Nephron (organoid): ENCODE measurements around the gene REN.

Experiments
- H3K27ac Mint-ChIP-seq, 3 experiments: 2 replicates each; pipeline ENCODE4 v1.8.0; 2020; ENCODE audit warnings: mixed read lengths in 3 of 3, mild to moderate bottlenecking in 2 of 3, moderate library complexity in 1 of 3
- H3K27me3 Mint-ChIP-seq: 2 replicates; pipeline ENCODE4 v1.8.0; 2021; ENCODE audit warnings: low read depth, mild to moderate bottlenecking, moderate library complexity, mixed read lengths
- H3K36me3 Mint-ChIP-seq: 2 replicates; pipeline ENCODE4 v1.8.0; 2020; ENCODE audit warnings: low read depth, mixed read lengths
- H3K4me1 Mint-ChIP-seq: 2 replicates; pipeline ENCODE4 v1.8.0; 2020; ENCODE audit warnings: mixed read lengths
- H3K4me3 Mint-ChIP-seq, 3 experiments: 2 replicates each; pipeline ENCODE4 v1.8.0; 2020; ENCODE audit warnings: mild to moderate bottlenecking in 3 of 3, mixed read lengths in 3 of 3, moderate library complexity in 2 of 3
- H3K9me3 Mint-ChIP-seq: 2 replicates; pipeline ENCODE4 v1.8.0; 2020; ENCODE audit warnings: mixed read lengths
- TF ChIP-seq, protein P1 (sequence below), 3 experiments: fragments of 200-600 bp; sonication (generic); IDR thresholded peaks; one replicate each; pipeline ENCODE4 v1.5.0; 2021; ENCODE audit warnings: antibody characterized with exemption in 3 of 3; ENCODE audit not compliant: unreplicated experiment in 3 of 3

The REN gene

DNA sequence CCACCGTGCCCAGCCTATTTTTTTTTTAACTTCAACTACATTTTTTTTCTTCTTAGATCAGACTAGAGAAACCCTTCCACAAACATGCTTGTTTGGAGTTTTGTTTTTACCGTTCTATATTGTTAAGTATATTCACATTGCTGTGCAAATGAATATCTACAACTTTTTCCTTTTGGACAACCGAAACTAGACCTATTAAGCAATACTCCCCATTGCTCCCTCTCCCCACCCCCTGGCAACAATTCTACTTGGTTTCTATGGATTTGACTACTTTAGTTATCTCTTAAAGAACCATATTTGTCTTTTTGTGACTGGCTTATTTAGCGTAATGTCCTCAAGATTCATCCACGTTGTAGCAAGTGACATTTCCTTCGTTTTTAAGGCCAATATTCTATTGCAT, 33.4 kb downstream of the REN start:
- Mint-ChIP-seq H3K4me3 (no peak overlapping the region), H3K27me3 (no peaks in the 10 kb centered on the region), H3K9me3 (no peaks in the 10 kb centered on the region), H3K27ac (peak overlapping the region in 1 of 3 experiments; percentile 82), H3K4me1 (peaks cover 32% of the 10 kb centered on the region), H3K36me3 (peaks cover 3% of the 10 kb centered on the region)
- TF ChIP-seq, protein P1, sequence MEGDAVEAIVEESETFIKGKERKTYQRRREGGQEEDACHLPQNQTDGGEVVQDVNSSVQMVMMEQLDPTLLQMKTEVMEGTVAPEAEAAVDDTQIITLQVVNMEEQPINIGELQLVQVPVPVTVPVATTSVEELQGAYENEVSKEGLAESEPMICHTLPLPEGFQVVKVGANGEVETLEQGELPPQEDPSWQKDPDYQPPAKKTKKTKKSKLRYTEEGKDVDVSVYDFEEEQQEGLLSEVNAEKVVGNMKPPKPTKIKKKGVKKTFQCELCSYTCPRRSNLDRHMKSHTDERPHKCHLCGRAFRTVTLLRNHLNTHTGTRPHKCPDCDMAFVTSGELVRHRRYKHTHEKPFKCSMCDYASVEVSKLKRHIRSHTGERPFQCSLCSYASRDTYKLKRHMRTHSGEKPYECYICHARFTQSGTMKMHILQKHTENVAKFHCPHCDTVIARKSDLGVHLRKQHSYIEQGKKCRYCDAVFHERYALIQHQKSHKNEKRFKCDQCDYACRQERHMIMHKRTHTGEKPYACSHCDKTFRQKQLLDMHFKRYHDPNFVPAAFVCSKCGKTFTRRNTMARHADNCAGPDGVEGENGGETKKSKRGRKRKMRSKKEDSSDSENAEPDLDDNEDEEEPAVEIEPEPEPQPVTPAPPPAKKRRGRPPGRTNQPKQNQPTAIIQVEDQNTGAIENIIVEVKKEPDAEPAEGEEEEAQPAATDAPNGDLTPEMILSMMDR (IDR thresholded peaks at IDR 0.05; ENCODE audit: unreplicated experiment in 3 of 3), result no peak

GRCh38 chr1:204131978-204132377, 34.2 kb downstream of the REN start:
- Mint-ChIP-seq H3K36me3 (peaks cover 3% of the 10 kb centered on the region), H3K4me1 (peaks cover 39% of the 10 kb centered on the region), H3K9me3 (no peaks in the 10 kb centered on the region), H3K27me3 (no peaks in the 10 kb centered on the region), H3K4me3 (no peak overlapping the region), H3K27ac (no peak overlapping the region)
- TF ChIP-seq, protein P1 (IDR thresholded peaks at IDR 0.05; ENCODE audit: unreplicated experiment in 3 of 3), result no peak

DNA sequence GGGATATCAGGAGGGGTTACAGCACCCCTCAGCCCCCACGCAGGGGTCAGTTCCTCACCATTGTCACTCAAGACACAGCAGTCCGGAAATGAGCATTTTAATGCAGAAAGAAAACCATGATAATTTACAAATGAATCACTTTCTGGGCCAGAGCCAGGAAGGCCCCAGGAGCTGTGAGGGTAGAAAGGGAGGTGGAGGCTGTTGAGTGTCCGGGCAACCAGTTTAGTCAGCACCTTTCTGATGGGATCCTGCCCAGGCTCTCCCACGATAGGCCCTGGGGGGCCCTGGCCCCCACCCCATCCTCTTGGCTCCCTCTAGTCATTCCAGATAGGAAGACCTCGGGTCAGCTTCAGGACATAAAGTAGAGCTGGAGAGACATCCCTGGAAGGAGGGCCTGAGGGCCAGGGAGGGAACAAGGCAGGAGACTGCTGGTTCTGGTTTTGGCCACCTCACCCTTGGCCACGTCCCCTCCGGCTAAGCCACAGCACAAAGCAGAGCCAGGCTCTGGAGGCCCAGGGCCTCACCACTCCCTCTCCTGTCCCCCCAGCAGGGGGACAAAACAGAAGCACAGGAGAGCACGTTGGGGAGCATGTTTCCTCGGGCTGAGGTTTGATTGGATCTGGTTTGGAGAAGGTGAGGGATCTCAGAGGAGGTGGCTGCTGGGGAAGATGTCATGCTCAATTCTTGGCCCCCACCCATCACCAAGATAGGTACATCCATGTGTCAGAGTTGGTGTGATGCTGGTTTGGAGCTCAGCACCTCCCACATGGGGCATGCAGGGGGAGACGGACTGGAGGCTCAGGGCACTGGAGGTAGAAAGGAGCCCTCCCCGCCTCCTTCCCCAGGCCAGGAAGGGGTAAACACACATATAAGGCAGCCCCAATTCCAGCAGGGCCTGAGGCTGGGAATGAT, 34.9 kb downstream of the REN start:
- Mint-ChIP-seq H3K27ac (peak overlapping the region; percentile 60 to 90 (median 75)), H3K27me3 (no peaks in the 10 kb centered on the region), H3K36me3 (peaks cover 9% of the 10 kb centered on the region), H3K9me3 (no peaks in the 10 kb centered on the region), H3K4me1 (peaks cover 46% of the 10 kb centered on the region), H3K4me3 (peak overlapping the region in 1 of 3 experiments; percentile 41)
- TF ChIP-seq, protein P1 (IDR thresholded peaks at IDR 0.05; ENCODE audit: unreplicated experiment in 3 of 3), result no peak

GRCh38 chr1:204130178-204130577, 36.0 kb downstream of the REN start:
- TF ChIP-seq, protein P1 (IDR thresholded peaks at IDR 0.05; ENCODE audit: unreplicated experiment in 3 of 3), result no peak
- peaks cover 46% of the 10 kb centered on the region for H3K4me1 Mint-ChIP-seq
- no peak overlapping the region for H3K4me3 Mint-ChIP-seq

DNA sequence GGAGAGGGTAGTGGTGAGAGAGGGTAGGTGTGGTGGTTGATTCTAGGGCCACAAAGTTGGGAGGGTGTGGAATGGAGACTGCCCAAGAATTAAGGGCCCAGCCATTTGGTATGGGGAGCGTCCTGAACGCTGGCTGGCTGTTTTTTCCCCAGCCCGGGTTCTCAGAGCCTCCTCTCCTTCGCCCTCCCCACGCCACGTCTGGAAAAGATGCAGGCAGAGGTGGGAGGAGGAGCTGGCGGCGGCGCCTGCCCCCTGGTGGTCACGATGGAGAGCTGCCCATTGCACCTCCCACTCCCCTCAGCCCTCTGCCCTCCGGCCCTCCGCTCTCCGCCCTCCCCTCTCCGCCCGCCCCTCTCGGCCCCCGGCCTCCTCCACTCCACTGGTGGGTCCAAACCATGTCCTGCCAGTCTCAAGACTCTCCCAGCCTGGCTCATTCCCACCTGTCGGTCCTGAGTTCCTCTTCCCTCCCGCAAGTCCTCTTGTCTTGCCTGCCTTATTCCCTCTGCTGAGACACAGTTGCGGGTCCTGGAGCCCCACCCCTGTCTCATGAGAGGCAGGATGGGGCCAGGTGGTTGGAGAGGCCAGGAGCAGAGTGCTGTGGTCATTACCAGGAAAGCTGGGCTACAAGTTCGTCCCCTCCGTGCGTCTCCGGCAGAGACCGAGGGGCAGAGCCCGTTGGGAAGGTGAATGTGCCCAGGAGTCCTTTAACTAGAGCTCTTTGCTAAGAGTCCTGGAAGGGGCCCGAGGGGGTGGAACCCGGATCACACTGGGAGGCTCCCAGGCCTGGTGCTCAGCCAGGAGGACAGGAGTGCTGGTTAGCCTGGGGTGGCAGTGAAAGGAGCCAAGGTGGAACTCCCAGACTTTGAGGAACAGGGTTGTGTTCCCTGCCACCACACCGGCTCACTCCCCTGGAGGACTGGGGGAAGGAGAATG, 36.9 kb downstream of the REN start:
- Mint-ChIP-seq H3K4me3 (peak overlapping the region in 2 of 3 experiments; percentile 23 to 60), H3K36me3 (peaks cover 15% of the 10 kb centered on the region), H3K27ac (peak overlapping the region; percentile 52 to 80 (median 65)), H3K4me1 (peaks cover 46% of the 10 kb centered on the region), H3K9me3 (no peaks in the 10 kb centered on the region), H3K27me3 (no peaks in the 10 kb centered on the region)
- TF ChIP-seq, protein P1 (IDR thresholded peaks at IDR 0.05; ENCODE audit: unreplicated experiment in 3 of 3), result peak; percentile 86 to 88 (median 87)

More at GRCh38 chr1:204130178-204130577, 36.0 kb downstream of the REN start:
- Mint-ChIP-seq H3K36me3 (peaks cover 9% of the 10 kb centered on the region), H3K9me3 (no peaks in the 10 kb centered on the region), H3K27ac (peak overlapping the region in 2 of 3 experiments; percentile 60 to 75), H3K27me3 (no peaks in the 10 kb centered on the region)
